HCT116 (cell line): ENCODE measurements around the gene RCAN3.

Experiments used
- CBX3 ChIP-seq: IDR thresholded peaks from 2 replicates; pipeline ENCODE4 v1.6.1; 2012; ENCODE audit warnings: low read depth
- CEBPB ChIP-seq: IDR thresholded peaks from 2 replicates; pipeline ENCODE4 v1.6.1; 2012; ENCODE audit warnings: low read depth
- CTCF ChIP-seq, 3 experiments: fragments of 200-600 bp in 1 of 3; sonication (generic) in 1 of 3; IDR thresholded peaks in 2 of 3; conservative IDR thresholded peaks in 1 of 3; 2 replicates each; pipeline ENCODE4 v1.5.1; 2012 to 2017; ENCODE audit warnings: low read depth in 2 of 3, low read length in 2 of 3, antibody characterized with exemption in 1 of 3, borderline replicate concordance in 1 of 3, control low read depth in 1 of 3, mild to moderate bottlenecking in 1 of 3, mixed read lengths in 1 of 3, mixed run types in 1 of 3, moderate library complexity in 1 of 3; ENCODE audit not compliant: insufficient read depth in 1 of 3
- MAX ChIP-seq: IDR thresholded peaks from 2 replicates; pipeline ENCODE4 v1.6.1; 2012
- POLR2A ChIP-seq: IDR thresholded peaks from 2 replicates; pipeline ENCODE4 v1.7.0; 2011; ENCODE audit warnings: borderline replicate concordance; ENCODE audit not compliant: insufficient read depth, insufficient read length; ENCODE audit errors: extremely low read depth
- POLR2AphosphoS5 ChIP-seq: IDR thresholded peaks from 2 replicates; pipeline ENCODE4 v1.6.1; 2011; ENCODE audit warnings: mild to moderate bottlenecking, low read depth, low read length, moderate library complexity
- SP1 ChIP-seq: IDR thresholded peaks from 2 replicates; pipeline ENCODE4 v1.6.1; 2012; ENCODE audit warnings: low read depth
- ZNF274 ChIP-seq: fragments of 200-500 bp; sonication (Bioruptor generic); IDR thresholded peaks from 2 replicates; pipeline ENCODE4 v1.6.1; 2014; ENCODE audit warnings: mild to moderate bottlenecking, low read depth, low read length, inconsistent platforms

GRCh38 chr1:24544239-24544638 is 41.6 kb downstream of the RCAN3 start:
- TF ChIP-seq CTCF (IDR thresholded peaks at IDR 0.05 in 2 of 3, conservative IDR thresholded peaks at IDR 0.05 in 1 of 3; ENCODE audit: borderline replicate concordance in 1 of 3, insufficient read depth in 1 of 3, low read depth in 2 of 3, low read length in 2 of 3) (no peak), MAX (no peak), POLR2A (no peak), CEBPB (no peak; the same call in 1 of the 2 replicates), POLR2AphosphoS5 (no peak), SP1 (0 out of 2 replicates have a peak, but pooled peaks have one; percentile 31), CBX3 (peak; percentile 28; the same call in 1 of the 2 replicates), ZNF274 (no peak)
